Liver (tissue), 9 donors: ENCODE data around the gene ZNF839. TPM values are rescaled to one million over a fixed set of nuclear protein-coding genes. Genes with fewer than 3 reads are reported as not detected.
A peak's percentile ranks its signal among the peaks of the same experiment; 100 is the strongest.

Experiments used
- DNase-seq: peaks from one replicate; pipeline ENCODE4 v3.0.0-alpha.2; 2017; ENCODE audit warnings: low spot score
- H3K27ac ChIP-seq, 2 donors: one replicate each; pipeline ENCODE4 v1.7.0; 2013; ENCODE audit warnings: inconsistent platforms in 2 of 2, low read length in 2 of 2, control low read depth in 1 of 2, low read depth in 1 of 2, mild to moderate bottlenecking in 1 of 2
- H3K27me3 ChIP-seq, 4 donors: one replicate each; pipeline versions ENCODE4 v1.6.1 to v1.7.0; 2013; ENCODE audit warnings: low read length in 3 of 4, inconsistent platforms in 1 of 4, mild to moderate bottlenecking in 1 of 4, moderate library complexity in 1 of 4; ENCODE audit not compliant: control insufficient read depth in 4 of 4, insufficient read depth in 4 of 4
- H3K36me3 ChIP-seq, 4 donors: one replicate each; pipeline versions ENCODE4 v1.6.1 to v1.7.0; 2013; ENCODE audit warnings: low read length in 3 of 4, mild to moderate bottlenecking in 3 of 4, low read depth in 1 of 4, moderate library complexity in 1 of 4; ENCODE audit not compliant: control insufficient read depth in 4 of 4, insufficient read depth in 3 of 4
- H3K4me1 ChIP-seq, 4 donors: one replicate each; pipeline versions ENCODE4 v1.6.1 to v1.7.0; 2013; ENCODE audit warnings: low read length in 3 of 4, mild to moderate bottlenecking in 3 of 4, moderate library complexity in 1 of 4; ENCODE audit not compliant: control insufficient read depth in 4 of 4, insufficient read depth in 4 of 4
- H3K4me3 ChIP-seq, 3 donors: one replicate each; pipeline versions ENCODE4 v1.6.1 to v1.7.0; 2013; ENCODE audit warnings: low read length in 3 of 3, control low read depth in 1 of 3, low read depth in 1 of 3, mild to moderate bottlenecking in 1 of 3
- H3K9ac ChIP-seq, 2 donors: one replicate each; pipeline ENCODE4 v1.7.0; 2013; ENCODE audit warnings: low read length in 2 of 2, mild to moderate bottlenecking in 2 of 2, moderate library complexity in 2 of 2, control low read depth in 1 of 2, low read depth in 1 of 2
- H3K9me3 ChIP-seq, 4 donors: one replicate each; pipeline versions ENCODE4 v1.6.1 to v1.7.0; 2013; ENCODE audit warnings: low read length in 3 of 4; ENCODE audit not compliant: control insufficient read depth in 4 of 4
- FOXA1 ChIP-seq: IDR thresholded peaks from 2 replicates; pipeline ENCODE4 v1.6.1; 2016; ENCODE audit warnings: antibody characterized with exemption
- FOXA2 ChIP-seq: IDR thresholded peaks from 2 replicates; pipeline ENCODE4 v1.6.1; 2016; ENCODE audit warnings: antibody characterized with exemption
- GABPA ChIP-seq, 2 donors: IDR thresholded peaks in 1 of 2; conservative IDR thresholded peaks in 1 of 2; 2 replicates each; pipeline ENCODE4 v1.6.1; 2016; ENCODE audit warnings: antibody characterized with exemption in 2 of 2, mild to moderate bottlenecking in 1 of 2, moderate library complexity in 1 of 2
- JUND ChIP-seq, 2 donors: IDR thresholded peaks; 2 replicates each; pipeline ENCODE4 v1.6.1; 2016; ENCODE audit warnings: antibody characterized with exemption in 2 of 2
- NR2F2 ChIP-seq: IDR thresholded peaks from 2 replicates; pipeline ENCODE4 v1.6.1; 2016; ENCODE audit warnings: antibody characterized with exemption
- RAD21 ChIP-seq, 2 donors: IDR thresholded peaks; 2 replicates each; pipeline ENCODE4 v1.6.1; 2016; ENCODE audit warnings: antibody characterized with exemption in 2 of 2, mild to moderate bottlenecking in 2 of 2
- RXRA ChIP-seq, 2 donors: IDR thresholded peaks; 2 replicates each; pipeline ENCODE4 v1.6.1; 2017 to 2018; ENCODE audit warnings: antibody characterized with exemption in 2 of 2, mild to moderate bottlenecking in 1 of 2
- SP1 ChIP-seq: IDR thresholded peaks from 2 replicates; pipeline ENCODE4 v1.6.1; 2018; ENCODE audit warnings: antibody characterized with exemption, mild to moderate bottlenecking
- YY1 ChIP-seq: IDR thresholded peaks from 2 replicates; pipeline ENCODE4 v1.6.1; 2016; ENCODE audit warnings: antibody characterized with exemption, mild to moderate bottlenecking
- WGBS: extraction: QIAGEN DNeasy Blood & Tissue Kit; methylation state at CpG from one replicate; pipeline ENCODE4 v1.1.7; 2013; 5-methylcytosine and 5-hydroxymethylcytosine counted together
- polyA plus RNA-seq, 2 donors: library from polyadenylated mRNA; stranded (reverse) in 1 of 2; unstranded in 1 of 2; fragments of 200-250 nt in 1 of 2; fragments of >200 nt in 1 of 2; fragmentation: Nextera tagmentation in 1 of 2; extraction: Ambion mirVana in 1 of 2; gene quantifications; one replicate each; pipeline versions ENCODE4 v1.2.1 to v1.2.3, GENCODE V29; 2013 to 2015
- total RNA-seq, 2 donors: library from RNA; depleted of rRNA; stranded (reverse); fragments of >200 nt; gene quantifications; one replicate each; pipeline ENCODE4 v1.2.3, GENCODE V29; 2014
- TF ChIP-seq, protein P1 (sequence below): IDR thresholded peaks from 2 replicates; pipeline ENCODE4 v1.6.1; 2016; ENCODE audit warnings: antibody characterized with exemption
- TF ChIP-seq, protein P2 (sequence below): fragments of 150-350 bp; IDR thresholded peaks from 2 replicates; pipeline ENCODE4 v1.5.1; 2017; ENCODE audit warnings: improper control_type of control experiment, low read depth, low read length; ENCODE audit not compliant: missing input control
- TF ChIP-seq, protein P3 (sequence below): IDR thresholded peaks from 2 replicates; pipeline ENCODE4 v1.6.1; 2016; ENCODE audit warnings: antibody characterized with exemption
- TF ChIP-seq, protein P4 (sequence below): IDR thresholded peaks from 2 replicates; pipeline ENCODE4 v1.6.1; 2016; ENCODE audit warnings: antibody characterized with exemption, mild to moderate bottlenecking
- donor health status: healthy.
- donor health status: healthy.
- donor health status: healthy.
- donor health status: healthy.
- donor health status: healthy.

Gene ZNF839
- total and polyA plus RNA-seq, 4 donors = 3.1 to 5.6 (median 4.3) TPM

DNA sequence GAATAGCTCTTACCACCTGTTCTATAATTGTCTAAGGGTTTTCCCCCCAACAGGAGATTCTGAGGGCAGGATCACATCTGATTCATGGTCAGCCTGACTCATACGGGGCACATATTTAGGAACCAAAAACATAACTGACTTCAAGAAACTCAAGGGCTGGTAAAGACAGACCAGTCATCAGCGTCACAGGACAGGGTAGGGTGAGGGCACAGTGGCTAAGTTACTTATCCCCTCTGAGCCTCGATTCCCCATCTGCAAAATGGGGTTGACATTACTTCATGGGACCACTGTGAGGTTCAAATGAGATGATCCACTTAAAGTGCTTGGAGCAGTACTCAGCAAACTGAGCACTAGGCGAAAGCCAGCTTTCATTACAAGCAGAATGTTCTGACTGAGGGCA lies 42.5 kb downstream of the ZNF839 start:
- peak overlapping the region; percentile 78 to 99 (median 97) for H3K4me3 ChIP-seq
- H3K9me3 ChIP-seq = no peaks in the 10 kb centered on the region
- H3K27ac ChIP-seq = peak overlapping the region; percentile 88 to 89
- TF ChIP-seq, protein P1, sequence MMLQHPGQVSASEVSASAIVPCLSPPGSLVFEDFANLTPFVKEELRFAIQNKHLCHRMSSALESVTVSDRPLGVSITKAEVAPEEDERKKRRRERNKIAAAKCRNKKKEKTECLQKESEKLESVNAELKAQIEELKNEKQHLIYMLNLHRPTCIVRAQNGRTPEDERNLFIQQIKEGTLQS = no peak
- TF ChIP-seq JUND (IDR thresholded peaks at IDR 0.05) (no peak), FOXA1 (no peak), GABPA (IDR thresholded peaks at IDR 0.05 in 1 of 2, conservative IDR thresholded peaks at IDR 0.05 in 1 of 2) (no peak), YY1 (no peak), RXRA (IDR thresholded peaks at IDR 0.05) (no peak), NR2F2 (no peak), RAD21 (IDR thresholded peaks at IDR 0.05) (no peak), SP1 (no peak), FOXA2 (no peak)
- TF ChIP-seq, protein P2, sequence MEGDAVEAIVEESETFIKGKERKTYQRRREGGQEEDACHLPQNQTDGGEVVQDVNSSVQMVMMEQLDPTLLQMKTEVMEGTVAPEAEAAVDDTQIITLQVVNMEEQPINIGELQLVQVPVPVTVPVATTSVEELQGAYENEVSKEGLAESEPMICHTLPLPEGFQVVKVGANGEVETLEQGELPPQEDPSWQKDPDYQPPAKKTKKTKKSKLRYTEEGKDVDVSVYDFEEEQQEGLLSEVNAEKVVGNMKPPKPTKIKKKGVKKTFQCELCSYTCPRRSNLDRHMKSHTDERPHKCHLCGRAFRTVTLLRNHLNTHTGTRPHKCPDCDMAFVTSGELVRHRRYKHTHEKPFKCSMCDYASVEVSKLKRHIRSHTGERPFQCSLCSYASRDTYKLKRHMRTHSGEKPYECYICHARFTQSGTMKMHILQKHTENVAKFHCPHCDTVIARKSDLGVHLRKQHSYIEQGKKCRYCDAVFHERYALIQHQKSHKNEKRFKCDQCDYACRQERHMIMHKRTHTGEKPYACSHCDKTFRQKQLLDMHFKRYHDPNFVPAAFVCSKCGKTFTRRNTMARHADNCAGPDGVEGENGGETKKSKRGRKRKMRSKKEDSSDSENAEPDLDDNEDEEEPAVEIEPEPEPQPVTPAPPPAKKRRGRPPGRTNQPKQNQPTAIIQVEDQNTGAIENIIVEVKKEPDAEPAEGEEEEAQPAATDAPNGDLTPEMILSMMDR = no peak
- TF ChIP-seq, protein P3, sequence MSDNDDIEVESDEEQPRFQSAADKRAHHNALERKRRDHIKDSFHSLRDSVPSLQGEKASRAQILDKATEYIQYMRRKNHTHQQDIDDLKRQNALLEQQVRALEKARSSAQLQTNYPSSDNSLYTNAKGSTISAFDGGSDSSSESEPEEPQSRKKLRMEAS = no peak
- TF ChIP-seq, protein P4, sequence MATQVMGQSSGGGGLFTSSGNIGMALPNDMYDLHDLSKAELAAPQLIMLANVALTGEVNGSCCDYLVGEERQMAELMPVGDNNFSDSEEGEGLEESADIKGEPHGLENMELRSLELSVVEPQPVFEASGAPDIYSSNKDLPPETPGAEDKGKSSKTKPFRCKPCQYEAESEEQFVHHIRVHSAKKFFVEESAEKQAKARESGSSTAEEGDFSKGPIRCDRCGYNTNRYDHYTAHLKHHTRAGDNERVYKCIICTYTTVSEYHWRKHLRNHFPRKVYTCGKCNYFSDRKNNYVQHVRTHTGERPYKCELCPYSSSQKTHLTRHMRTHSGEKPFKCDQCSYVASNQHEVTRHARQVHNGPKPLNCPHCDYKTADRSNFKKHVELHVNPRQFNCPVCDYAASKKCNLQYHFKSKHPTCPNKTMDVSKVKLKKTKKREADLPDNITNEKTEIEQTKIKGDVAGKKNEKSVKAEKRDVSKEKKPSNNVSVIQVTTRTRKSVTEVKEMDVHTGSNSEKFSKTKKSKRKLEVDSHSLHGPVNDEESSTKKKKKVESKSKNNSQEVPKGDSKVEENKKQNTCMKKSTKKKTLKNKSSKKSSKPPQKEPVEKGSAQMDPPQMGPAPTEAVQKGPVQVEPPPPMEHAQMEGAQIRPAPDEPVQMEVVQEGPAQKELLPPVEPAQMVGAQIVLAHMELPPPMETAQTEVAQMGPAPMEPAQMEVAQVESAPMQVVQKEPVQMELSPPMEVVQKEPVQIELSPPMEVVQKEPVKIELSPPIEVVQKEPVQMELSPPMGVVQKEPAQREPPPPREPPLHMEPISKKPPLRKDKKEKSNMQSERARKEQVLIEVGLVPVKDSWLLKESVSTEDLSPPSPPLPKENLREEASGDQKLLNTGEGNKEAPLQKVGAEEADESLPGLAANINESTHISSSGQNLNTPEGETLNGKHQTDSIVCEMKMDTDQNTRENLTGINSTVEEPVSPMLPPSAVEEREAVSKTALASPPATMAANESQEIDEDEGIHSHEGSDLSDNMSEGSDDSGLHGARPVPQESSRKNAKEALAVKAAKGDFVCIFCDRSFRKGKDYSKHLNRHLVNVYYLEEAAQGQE = no peak
- peaks cover 4 to 14% (median 10%) of the 10 kb centered on the region in 4 donors for H3K36me3 ChIP-seq
- no peak for DNase-seq
- H3K27me3 ChIP-seq = no peaks in the 10 kb centered on the region
- peaks cover 6 to 19% (median 16%) of the 10 kb centered on the region in 4 donors for H3K4me1 ChIP-seq
- H3K9ac ChIP-seq = peak overlapping the region; percentile 83 to 98
- WGBS = 17% methylated on average over 4 of the region's 4 CpGs

DNA sequence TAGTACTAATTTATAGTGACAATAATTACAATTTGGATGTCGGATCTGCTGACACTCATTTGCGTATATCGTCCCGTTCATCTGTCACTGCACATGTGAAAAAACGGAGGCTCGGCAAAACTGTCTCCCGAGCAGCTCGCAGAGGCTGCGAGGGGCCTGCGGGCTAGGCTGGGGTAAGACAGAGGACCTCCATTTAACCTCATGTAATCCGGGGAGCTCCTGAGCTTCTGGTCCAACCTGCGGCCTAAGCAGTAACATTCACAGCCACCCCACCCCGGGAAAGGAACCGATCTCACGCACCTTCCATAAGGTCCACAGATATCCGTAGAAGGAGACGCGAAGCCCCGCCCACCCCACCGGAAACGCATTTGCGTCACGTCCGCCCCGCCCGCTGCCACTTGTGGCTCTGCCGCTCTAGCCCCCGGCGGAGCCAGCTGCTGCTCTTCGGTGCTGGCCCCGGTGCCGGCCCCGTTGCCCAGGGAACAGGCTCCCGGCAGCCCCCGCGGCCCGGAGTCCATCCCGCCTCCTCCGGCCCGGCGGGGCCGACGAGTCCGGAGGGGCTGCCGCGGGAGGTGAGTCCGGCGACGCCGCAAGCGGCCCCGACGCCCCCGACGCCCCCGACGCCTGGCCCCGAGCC lies 43.1 kb downstream of the ZNF839 start, which contains the start of the genes CINP and TECPR2:
CINP (minus strand) TSS at position 346 of the 637 bp plus-strand sequence; CDS start at position 307, 39 bp downstream.
TECPR2 (plus strand) TSS at position 397 of the 637 bp plus-strand sequence. CDS start 13,781 bp downstream, outside the sequence.
- H3K4me3 ChIP-seq = peak within 1 kb of the TSS; percentile 78 to 99 (median 97)
- peak; percentile 16 for TF ChIP-seq SP1
- TF ChIP-seq GABPA (IDR thresholded peaks at IDR 0.05 in 1 of 2, conservative IDR thresholded peaks at IDR 0.05 in 1 of 2) = peak; percentile 77 to 93
- peak; percentile 78 for TF ChIP-seq YY1
- TF ChIP-seq RAD21 (IDR thresholded peaks at IDR 0.05) = no peak

More for the DNA sequence above, 43.1 kb downstream of the ZNF839 start, which contains the start of the genes CINP and TECPR2:
- under 1% methylated on average over 58 of the region's 58 CpGs for WGBS
- Histone ChIP-seq H3K27me3 (no peaks in the 10 kb centered on the region), H3K27ac (peak within 1 kb of the TSS; percentile 88 to 89), H3K9me3 (no peaks in the 10 kb centered on the region), H3K36me3 (peaks cover 4 to 9% (median 7%) of the 10 kb centered on the region in 4 donors), H3K9ac (peak within 1 kb of the TSS; percentile 83 to 98), H3K4me1 (peaks cover 6 to 19% (median 16%) of the 10 kb centered on the region in 4 donors)
- peak; percentile 99 for DNase-seq
